Measurements from ENCODE around the gene PANX3. TPM values are rescaled to one million over a fixed set of nuclear protein-coding genes. Genes with fewer than 3 reads are reported as not detected.

The PANX3 gene
- total and polyA plus RNA-seq, 2 of the 4 experiments (the other 2 are of a cell fraction): not detected

DNA sequence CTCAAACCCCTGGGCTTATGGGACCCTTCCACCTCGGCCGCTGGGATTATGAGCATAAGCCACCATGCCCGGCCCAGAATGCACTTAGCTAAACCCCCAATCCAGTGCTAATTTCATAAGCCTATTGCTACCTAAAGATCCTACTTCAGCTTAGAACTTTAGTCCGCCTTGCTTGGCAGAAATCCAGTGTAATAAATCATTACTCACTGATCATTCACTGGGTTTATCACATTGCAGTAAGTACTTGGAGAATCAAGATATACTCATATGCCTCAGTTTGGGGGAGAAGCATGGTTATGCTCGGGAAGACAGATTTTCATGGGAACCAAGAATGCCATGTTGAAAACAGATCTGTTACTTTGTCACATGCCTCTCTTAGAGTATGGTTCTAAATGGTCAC is 7.6 kb downstream of the PANX3 start:
- Histone ChIP-seq H3K56ac (ENCODE audit: extremely low read depth, insufficient read depth, low read length) (no peak overlapping the region), H4K91ac (ENCODE audit: insufficient read depth, low read depth, low read length) (no peak overlapping the region), H4K20me1 (ENCODE audit: insufficient read depth, low read length) (no peaks in the 10 kb centered on the region), H3K9me1 (ENCODE audit: insufficient read depth, low read length) (no peaks in the 10 kb centered on the region; the same call in 1 of the 2 replicates), H3K27ac (ENCODE audit: insufficient read depth, low read length) (no peak overlapping the region), H3K79me1 (ENCODE audit: low read depth in 1 of 2, low read length in 2 of 2) (peaks cover 0 to 13% of the 10 kb centered on the region in 2 experiments; a peak in 2 of 4 replicates), H2AFZ (replicated peaks; ENCODE audit: low read length, poor library complexity) (no peak overlapping the region), H3K9me3 (ENCODE audit: control insufficient read depth, insufficient read depth, low read length) (no peaks in the 10 kb centered on the region), H2BK20ac (ENCODE audit: low read depth, low read length) (no peak overlapping the region), H3K23ac (ENCODE audit: low read depth, low read length) (no peak overlapping the region), H3K36me3 (ENCODE audit: control insufficient read depth, insufficient read depth, low read length) (no peaks in the 10 kb centered on the region), H2BK120ac (ENCODE audit: low read depth, low read length) (no peak overlapping the region), H3K4me2 (ENCODE audit: low read depth, low read length) (no peak overlapping the region), H3K4me1 (ENCODE audit: control insufficient read depth, insufficient read depth, low read length) (no peaks in the 10 kb centered on the region; the same call in 1 of the 2 replicates), H2AK5ac (ENCODE audit: low read depth, low read length) (no peak overlapping the region), H2AK9ac (replicated peaks; ENCODE audit: low read depth, low read length, poor library complexity) (no peak overlapping the region), H3K18ac (ENCODE audit: low read depth, low read length) (no peak overlapping the region), H2BK15ac (ENCODE audit: low read depth, low read length) (no peak overlapping the region), H4K5ac (ENCODE audit: low read depth, low read length) (no peak overlapping the region), H3K27me3 (ENCODE audit: control insufficient read depth, insufficient read depth, low read length) (peaks cover 7% of the 10 kb centered on the region), H3K4ac (ENCODE audit: low read depth, low read length) (no peak overlapping the region), H3K4me3 (ENCODE audit: insufficient read depth, low read depth, low read length) (no peak overlapping the region), H2BK5ac (ENCODE audit: low read depth, low read length, poor library complexity, severe bottlenecking) (no peak overlapping the region), H3K9ac (ENCODE audit: low read depth, low read length) (no peak overlapping the region), H4K8ac (ENCODE audit: low read depth in 2 of 2, low read length in 2 of 2) (no peak overlapping the region), H3K14ac (replicated peaks; ENCODE audit: low read depth, low read length) (no peak overlapping the region)
- no peak for DNase-seq
- BruUV-seq (replicated peaks): no TSS peak
- intact Hi-C loops (cut with micrococcal nuclease) (no loop called here), dilution Hi-C loops (cut with HindIII; ENCODE audit: low sequenced_read_pairs, unreplicated experiment) (no loop called here), in situ Hi-C loops (cut with MboI; ENCODE audit: low sequenced_read_pairs) (no loop called here)
- POLR2A ChIA-PET (ENCODE audit: unreplicated experiment): no interaction called here
- TF ChIP-seq MXI1 (IDR thresholded peaks at IDR 0.05; ENCODE audit: borderline replicate concordance, low read depth, low read length): no peak
- no peak for TF ChIP-seq RAD21 (IDR thresholded peaks at IDR 0.05; ENCODE audit: low read length)
- TF ChIP-seq, protein P1, sequence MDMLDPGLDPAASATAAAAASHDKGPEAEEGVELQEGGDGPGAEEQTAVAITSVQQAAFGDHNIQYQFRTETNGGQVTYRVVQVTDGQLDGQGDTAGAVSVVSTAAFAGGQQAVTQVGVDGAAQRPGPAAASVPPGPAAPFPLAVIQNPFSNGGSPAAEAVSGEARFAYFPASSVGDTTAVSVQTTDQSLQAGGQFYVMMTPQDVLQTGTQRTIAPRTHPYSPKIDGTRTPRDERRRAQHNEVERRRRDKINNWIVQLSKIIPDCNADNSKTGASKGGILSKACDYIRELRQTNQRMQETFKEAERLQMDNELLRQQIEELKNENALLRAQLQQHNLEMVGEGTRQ (IDR thresholded peaks at IDR 0.05; ENCODE audit: low read depth, low read length): no peak
- no peak for TF ChIP-seq RFX5 (IDR thresholded peaks at IDR 0.05; ENCODE audit: low read depth, low read length)
- TF ChIP-seq SMC3 (IDR thresholded peaks at IDR 0.05; ENCODE audit: low read depth, low read length): no peak
- TF ChIP-seq POLR2A (IDR thresholded peaks at IDR 0.05; ENCODE audit: low read depth, low read length): no peak
- TF ChIP-seq CEBPB (IDR thresholded peaks at IDR 0.05; ENCODE audit: low read depth, low read length): no peak
- TF ChIP-seq FOS (IDR thresholded peaks at IDR 0.05; ENCODE audit: low read depth, low read length): no peak
- no peak for ATAC-seq (ENCODE audit: low read depth)
- WGBS, 2 experiments (ENCODE audit: extremely low coverage in 2 of 2, insufficient read length in 1 of 2): 100% methylated on average over 1 of the region's 5 CpGs; no CpG with 5 or more reads in 1 of the 2 experiments
- CTCF ChIA-PET: no interaction called here
